NT2/D1 (cell line): ENCODE data around the gene TAX1BP3.

Source experiments
- SUZ12 ChIP-seq: IDR thresholded peaks from 2 replicates; pipeline ENCODE4 v1.6.1; 2011; ENCODE audit not compliant: insufficient read length, insufficient read depth; ENCODE audit errors: extremely low read depth
- YY1 ChIP-seq: IDR thresholded peaks from 2 replicates; pipeline ENCODE4 v1.6.1; 2011; ENCODE audit not compliant: insufficient read length, insufficient read depth

GRCh38 chr17:3657588-3657869 is 10.8 kb downstream of the TAX1BP3 start:
- TF ChIP-seq YY1 = no peak
- TF ChIP-seq SUZ12 = no peak
